ENCODE data around the gene VRK2.
"Not testable (repeated sequence)": the region's sequence is repeated elsewhere in the genome, so short reads cannot be mapped to it uniquely, and the experiment has no call there.

VRK2 gene

DNA sequence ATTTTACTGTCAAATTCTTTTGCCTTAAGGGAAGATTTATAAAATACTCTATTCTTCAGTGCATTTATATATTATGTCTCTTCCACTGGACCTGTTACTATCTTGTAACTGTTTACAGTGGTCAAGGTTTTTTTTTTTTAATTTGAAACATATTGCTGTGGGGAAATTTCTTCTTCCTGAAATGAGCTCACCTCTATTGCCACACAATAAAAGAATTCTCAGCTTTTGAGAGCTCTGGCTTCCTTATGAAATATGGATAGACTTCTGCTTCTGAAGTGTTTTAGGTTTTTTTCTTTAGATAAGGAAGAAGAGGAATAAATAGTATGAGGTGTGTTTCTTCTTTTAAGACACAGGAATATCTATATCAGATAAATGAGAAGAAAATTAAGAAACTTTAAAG is 7.7 kb downstream of the VRK2 start:
- no peak for DNase-seq (ENCODE audit: low read depth in 2 of 2)

DNA sequence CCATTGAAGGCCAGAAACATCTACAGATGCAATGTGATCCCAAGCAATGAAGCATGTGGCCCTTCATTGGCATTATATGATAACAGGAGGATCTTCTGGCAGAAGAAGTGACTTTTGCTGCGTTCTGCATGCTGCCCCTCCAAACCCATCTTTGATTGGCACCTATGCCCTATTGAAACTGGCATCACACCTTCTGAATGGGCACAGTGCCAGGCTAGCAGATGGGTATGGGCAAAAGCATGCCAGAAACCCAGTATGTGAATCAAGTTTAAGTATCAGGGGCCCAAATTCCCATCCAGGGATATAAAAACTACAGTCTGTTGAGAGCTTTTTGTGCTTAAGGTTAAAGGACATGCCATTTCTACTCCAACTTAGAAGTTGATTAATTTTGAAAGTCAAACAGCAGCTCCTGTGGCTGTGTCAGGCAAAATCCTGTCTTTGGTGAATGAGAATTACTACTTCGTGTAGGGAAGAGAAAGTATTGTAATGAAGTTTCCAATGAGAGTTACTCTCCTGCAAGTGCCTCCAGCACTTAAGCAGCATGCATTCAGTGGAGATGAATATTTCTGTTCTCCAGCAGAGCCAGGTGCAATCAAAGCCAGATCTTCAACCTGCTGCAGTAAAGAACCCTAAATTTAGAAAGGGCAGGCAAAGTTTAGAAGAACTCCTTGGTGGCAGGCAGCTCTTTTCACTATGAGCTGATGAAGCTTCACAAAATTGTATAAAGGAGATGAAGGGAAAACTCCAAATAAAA is 8.6 kb downstream of the VRK2 start:
- no peak for DNase-seq (ENCODE audit: low read depth in 2 of 2)

DNA sequence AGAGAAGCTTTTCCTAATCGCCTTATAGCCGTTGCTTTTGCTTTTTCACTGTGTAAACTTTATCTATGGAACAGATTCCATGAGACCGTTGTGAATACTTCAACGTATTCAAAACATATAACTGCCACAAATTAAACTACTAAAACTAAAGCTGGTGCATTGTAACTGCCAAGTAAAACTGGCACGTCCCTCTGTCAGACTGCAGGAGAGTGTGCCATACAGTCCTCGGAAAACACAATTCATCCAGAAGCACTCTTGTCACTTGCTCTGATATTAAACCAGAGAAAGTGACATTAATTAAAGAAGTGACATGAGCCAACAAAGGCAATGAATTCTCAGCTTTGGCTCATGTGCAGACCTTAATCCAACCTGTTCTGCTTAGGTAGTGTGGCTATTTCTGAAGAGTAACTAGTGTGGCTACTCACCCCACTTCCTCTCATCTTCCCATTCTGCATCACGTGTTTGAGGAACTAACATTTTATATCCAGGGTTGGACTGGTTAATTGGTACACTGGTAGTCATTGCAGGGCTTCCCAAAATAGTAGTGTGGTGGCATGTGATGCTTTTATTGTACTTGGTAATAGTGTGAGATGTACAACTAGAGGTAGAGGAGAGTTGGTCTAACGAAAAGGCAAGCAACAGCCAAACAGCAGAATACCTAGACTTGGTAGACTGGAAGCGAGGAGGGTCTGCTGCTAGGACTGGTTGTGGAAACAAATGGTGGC is 9.7 kb downstream of the VRK2 start:
- DNase-seq (ENCODE audit: low read depth in 2 of 2), result no peak

DNA sequence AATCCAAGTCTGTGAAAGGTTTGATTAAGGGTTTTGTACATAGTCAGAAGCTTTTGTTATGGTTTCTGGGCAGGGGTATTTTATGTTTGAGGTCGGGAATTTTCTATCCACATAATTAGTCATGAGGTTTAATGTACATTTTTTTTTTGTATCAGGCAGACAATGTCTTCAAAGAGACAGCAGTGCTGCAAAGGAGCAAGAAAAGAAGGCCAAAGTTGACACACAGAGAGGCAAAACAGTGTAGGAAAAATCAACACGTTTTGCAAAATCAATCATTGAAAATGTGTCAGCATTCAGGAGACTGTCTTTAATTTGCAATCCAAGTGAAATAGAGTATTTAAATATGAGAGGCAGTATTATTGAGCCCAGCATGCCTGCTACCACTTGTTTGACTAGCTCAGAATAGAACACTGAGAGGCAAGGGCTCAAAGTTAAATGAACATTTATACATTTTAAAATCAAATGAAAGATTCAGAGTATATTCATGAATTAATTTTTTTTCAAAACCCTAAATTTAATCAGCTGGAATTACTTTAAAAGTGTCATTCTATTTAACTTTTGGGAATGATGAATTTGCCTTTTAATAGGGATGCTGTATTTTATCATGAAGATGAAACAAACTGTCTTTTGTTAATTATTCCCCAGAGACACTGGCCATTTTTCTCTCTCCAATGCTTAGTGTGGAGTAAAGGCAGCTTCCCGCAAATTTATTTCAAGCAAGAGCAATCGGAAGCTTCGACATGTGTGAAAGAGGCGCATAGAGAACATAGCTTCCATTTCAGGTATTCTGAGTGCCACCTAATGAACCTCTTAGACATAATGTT is 11.3 kb downstream of the VRK2 start:
- DNase-seq (ENCODE audit: low read depth in 2 of 2), result no peak

DNA sequence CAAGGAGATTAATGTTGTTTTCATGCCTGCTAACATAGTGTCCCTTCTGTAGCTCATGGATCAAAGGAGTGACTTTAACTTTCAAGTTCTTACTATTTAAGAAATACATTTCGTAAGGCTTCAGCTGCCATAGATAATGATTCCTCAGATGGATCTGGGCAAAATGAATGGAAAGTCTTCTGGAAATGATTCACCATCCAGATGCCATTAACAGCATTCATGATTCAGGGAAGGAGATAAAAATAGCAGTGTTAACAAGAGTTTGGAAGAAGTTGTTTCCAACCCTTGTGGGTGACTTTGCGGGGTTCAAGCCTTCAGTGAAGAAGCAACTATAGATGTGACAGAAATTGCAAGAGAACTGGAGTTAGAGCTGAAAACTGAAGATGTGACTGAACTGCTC is 17.0 kb downstream of the VRK2 start:
- DNase-seq (ENCODE audit: low read depth in 2 of 2), result no peak

DNA sequence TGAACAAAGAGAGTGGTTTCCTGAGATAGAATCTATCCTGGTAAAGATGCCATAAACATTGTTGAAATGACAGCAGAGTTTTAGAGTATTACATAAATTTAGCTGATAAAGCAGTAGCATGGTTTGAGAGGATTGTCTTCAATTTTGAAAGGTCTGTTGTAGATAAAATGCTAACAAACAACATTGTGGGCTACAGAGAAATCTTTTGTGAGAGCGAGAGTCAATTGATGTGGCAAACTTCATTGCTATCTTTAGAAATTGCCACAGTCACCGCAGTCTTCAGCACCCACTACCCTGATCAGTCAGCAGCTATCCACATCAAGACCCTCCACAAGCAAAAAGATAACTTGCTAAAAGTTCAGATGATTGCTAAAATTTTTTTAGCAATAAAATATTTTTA is 17.5 kb downstream of the VRK2 start:
- DNase-seq (ENCODE audit: low read depth in 2 of 2), result no peak

DNA sequence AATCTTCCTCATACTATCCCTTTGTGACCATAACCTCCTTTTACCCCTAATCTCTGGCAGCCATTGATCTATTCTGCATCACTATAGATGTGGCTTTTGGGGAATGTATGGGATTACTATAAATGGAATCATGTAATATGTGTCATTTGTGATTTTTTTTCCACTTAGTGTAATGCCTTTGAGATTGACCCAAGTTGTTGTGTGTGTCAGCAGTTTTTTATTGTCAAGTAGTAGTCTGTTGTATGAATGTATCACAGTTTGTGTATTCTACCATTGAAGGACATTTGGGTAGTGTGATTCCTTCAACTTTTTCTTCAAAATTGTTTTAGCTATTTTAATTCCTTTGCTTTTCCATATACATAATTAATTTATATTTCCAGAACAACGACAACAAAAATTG is 18.6 kb downstream of the VRK2 start:
- DNase-seq (ENCODE audit: low read depth in 2 of 2), result no peak

DNA sequence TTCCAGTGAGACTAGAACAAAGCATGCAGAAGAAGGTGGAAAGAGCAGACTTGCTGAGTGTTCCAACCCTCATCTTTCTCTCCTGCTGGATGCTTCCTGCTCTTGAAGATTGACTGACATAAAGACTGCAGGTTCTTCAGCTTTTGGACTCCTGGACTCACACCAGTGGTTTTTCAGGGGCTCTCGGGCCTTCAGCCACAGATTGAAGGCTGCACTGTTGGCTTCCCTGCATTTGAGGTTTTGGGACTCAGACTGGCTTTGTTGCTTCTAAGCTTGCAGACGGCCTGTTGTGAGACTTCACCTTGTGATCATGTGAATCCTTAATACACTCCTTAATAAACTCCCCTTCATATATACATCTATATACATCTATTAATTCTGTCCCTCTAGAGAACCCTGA is 20.4 kb downstream of the VRK2 start:
- DNase-seq (ENCODE audit: low read depth in 2 of 2), result no peak

DNA sequence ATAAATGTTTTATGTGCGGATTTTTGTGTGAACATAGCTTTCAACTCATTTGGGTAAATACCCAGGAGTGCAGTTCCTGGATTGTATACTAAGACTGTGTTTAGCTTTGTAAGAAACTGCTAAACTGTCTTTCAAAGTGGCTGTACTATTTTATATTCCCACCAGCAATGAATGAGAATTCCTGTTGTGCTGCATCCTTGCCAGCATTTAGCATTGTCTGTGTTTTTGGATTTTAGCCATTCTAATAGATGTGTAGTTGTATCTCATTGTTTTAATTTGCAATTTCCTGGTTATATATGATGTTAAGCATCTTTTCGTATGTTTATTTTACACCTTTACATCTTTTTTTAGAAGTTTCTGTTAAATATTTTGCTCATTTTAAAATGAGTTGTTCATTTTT is 24.2 kb downstream of the VRK2 start:
- no peak for DNase-seq (ENCODE audit: low read depth in 2 of 2)

DNA sequence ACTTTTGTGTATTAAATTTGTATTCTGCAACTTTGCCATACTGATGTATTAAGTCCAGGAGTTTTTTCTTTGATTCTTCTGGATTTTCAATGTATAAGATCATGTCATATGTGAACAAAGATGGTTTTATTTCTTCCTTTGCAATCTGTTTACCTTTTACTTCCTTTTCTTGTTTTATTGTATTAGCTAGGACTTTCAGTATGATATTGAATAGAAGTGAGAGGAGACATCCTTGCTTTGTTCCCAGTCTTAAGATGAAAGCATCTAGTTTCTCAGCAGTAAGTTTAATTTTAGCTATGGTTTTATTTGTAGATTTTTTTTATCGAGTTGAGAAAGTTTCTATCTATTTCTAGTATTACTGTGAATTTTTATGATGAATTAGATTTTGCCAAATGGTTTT is 25.5 kb downstream of the VRK2 start:
- no peak for DNase-seq (ENCODE audit: low read depth in 2 of 2)

DNA sequence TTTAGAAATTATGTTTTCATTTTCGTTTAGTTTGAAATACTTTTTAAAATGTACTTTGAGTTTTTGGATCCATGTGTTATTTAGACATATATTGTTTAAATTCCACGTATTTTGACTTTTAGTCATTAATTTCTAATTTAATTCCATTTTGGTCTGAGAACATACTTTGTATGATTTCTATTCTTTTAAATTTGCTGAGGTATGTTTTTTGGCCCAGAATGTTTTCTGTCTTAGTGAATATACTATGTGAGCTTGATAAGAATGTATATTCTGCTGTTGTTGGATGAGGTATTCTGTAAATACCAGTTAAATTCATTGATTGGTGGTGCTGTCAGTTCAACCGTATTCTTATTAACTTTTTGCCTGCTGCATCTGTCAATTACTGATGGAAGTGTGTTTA is 26.4 kb downstream of the VRK2 start:
- no peak for DNase-seq (ENCODE audit: low read depth in 2 of 2)

DNA sequence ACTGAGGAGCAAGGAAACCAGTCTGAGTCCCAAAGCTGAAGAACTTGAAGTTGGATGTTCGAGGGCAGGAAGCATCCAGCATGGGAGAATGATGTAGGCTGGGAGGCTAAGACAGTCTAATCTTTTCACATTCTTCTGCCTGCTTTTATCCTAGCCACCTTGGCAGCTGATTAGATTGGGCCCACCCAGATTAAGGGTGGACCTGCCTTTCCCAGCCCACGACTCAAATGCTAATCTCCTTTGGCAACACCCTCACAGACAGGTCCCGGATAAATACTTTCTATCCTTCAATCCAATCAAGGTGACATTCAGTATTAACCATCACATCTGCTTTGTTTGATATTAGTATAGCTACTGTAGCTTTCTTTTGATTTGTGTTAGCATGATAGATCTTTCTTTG is 27.1 kb downstream of the VRK2 start:
- DNase-seq (ENCODE audit: low read depth in 2 of 2), result no peak

DNA sequence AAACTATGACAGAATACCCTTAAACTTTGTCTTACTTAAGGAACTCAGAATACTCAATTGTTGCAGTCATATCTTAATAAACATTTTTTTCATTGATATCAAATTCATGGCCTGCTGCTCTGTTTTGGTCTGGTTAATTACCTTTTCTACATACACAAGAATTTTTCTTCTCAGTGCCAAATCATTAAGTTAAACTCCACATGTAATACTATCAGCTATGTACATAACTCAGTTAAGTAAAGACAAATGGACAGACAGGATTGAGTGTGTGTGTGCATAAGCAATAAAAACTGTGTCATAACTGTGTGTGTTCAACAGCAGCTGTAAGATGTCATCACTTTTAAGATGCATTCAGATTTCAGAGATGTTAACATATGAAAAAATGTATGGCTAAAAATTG is 34.4 kb downstream of the VRK2 start:
- DNase-seq (ENCODE audit: low read depth in 2 of 2), result no peak

DNA sequence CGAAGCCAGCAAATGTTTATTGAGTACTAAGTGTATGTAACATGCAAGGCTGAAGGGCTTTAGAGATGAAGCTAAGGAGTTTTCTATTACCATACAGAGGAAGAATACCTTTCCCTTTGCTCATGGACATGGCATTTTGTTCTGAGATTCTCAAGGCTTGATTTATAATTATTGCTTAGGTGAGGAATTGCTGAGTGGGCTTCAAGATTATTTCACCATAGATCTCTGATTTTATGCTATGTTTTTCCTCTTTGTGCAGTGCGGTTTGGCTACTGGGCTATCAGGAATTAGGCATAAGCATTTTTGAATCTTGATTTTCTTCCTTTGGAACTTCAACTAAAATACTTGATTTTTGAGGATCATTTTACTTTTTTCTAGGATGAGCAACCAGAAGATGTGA is 42.5 kb downstream of the VRK2 start:
- no peak for DNase-seq (ENCODE audit: low read depth in 2 of 2)

DNA sequence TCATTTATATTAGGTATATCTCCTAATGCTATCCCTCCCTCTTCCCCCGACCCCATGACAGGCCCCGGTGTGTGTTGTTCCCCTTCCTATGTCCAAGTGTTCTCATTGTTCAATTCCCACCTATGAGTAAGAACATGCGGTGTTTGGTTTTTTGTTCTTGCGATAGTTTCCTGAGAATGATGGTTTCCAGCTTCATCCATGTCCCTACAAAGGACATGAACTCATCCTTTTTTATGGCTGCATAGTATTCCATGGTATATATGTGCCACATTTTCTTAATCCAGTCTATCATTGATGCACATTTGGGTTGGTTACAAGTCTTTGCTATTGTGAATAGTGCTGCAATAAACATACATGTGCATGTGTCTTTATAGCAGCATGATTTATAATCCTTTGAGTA is 46.2 kb downstream of the VRK2 start:
- not testable (repeated sequence) for DNase-seq (ENCODE audit: low read depth in 2 of 2)

DNA sequence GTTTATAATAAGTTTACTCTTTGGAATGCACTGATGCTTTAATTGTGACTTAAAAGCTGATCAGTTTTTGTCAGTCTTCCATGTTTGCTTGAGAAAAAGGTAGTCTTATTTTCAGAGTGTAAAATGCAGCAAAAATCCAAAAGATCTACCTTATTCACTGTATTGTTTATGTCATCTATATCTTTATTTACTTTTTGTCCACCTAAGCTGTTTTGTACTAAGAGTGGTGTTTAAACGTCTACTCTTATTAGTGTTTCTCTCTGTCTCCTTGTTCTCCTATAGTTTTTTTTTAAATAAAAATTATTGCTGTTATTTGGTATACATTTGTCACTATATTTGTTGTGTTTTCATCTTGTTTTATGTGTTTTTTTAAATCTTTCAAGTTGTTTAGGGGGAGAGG is 50.4 kb downstream of the VRK2 start:
- no peak for DNase-seq (ENCODE audit: low read depth in 2 of 2)

DNA sequence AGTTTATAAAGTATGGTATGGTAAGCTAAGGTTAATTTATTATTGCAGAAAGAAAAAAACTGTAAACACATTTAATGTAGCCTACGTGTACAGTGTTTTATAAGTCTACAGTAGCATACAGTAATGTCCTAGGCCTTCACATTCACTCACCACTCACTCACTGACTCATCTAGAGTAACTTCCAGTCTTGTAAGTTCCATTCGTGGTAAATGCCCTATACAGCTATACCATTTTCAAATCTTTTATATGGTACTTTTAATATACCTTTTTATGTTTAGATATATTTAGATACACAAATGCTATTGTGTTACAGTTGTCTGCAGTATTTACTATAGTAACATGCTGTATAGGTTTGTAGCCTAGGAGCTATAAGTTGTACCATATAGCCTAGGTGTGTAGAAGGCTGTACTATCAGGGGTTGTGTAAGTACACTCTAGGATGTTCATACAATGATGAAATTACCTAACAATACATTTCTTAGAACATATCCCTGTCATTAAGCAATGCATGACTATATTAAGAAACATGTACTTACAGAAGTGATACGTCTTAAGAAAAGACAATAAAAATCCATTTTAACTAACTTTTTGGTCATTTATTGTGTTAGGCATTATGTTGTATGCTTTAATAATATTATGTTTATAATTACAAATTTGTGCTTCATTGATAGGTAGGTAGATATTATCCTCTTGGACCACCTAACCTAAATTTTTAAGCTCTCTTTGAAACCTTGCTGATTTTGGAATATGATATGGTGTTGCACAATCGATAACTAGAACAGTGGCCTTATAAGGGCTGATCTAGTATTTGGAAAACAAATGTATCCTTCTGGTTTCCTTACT is 51.9 kb downstream of the VRK2 start:
- no peak for DNase-seq (ENCODE audit: low read depth in 2 of 2)

DNA sequence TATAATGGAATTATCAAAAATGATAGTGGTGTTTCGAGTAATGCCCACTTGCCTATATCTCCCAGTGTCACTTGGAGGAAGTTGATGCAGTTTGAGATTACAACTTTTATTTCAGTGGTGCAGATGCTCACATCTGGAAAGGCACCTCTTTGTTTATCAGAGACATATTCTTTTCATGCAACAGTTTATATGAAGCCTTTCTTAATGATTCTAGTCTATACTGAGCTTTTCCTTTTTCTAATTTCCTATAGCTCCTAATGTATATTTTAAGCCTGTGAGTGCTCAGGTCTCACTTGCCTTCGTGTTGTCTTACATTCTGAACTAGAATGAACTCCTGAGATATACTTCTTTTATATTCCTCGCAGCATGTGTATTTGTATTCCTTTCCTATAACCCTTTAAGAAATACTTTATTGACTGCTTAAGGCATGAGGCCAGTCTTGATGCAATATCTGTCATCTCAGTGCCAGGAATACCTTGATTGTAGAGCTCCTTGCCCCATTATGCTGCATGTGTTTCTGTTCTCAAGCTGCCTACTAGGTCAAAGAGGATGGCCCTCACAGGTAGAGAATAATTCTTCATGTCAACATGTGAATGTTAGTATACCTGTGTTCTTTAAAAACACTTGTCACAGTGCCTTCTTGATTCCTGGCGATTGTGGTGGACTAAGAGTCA is 52.6 kb downstream of the VRK2 start:
- DNase-seq (ENCODE audit: low read depth in 2 of 2), result no peak

DNA sequence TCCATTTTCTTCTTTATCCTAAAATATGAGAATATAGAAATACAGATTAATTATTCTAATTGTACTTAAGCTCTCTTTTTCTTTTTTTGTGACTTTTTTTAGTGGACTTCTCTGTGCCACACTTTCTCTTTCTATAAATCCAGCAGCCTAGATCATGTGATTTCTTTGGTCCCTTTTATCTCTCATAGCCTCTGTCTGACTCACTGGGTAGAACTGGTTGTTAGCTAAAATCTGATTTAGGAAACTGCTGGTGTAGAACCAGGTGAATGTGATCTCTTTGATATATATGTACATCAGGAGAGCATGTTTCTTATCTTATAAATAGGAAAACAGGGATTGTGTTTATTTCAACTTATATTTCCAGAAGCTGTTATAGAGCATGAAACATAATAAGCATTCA is 54.9 kb downstream of the VRK2 start:
- DNase-seq (ENCODE audit: low read depth in 2 of 2), result no peak

DNA sequence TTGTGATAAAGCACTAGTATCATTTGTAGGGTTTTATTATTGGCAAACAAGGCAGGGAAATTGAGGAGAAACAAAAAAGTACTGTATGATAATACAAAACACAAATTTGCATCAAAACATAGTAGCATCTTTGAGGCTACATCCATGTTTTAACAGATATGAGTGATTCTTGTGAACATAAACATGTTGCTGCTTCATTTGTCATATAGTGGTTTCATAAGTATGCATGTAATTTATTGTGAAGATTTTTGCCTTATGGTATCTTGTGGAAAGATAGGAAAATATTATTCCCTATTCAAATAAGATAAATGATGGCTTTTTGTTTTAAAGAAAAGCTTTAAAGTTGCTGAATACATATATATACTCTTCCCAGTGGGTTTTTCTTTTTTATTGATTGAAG is 60.3 kb downstream of the VRK2 start:
- DNase-seq (ENCODE audit: low read depth in 2 of 2), result no peak
